ENCODE measurements around the gene PPP2R2C. TPM values are rescaled to one million over a fixed set of nuclear protein-coding genes. Genes with fewer than 3 reads are reported as not detected.

PPP2R2C gene
- total RNA-seq, 1 experiment from 2014 or later, result 8.1 TPM

DNA sequence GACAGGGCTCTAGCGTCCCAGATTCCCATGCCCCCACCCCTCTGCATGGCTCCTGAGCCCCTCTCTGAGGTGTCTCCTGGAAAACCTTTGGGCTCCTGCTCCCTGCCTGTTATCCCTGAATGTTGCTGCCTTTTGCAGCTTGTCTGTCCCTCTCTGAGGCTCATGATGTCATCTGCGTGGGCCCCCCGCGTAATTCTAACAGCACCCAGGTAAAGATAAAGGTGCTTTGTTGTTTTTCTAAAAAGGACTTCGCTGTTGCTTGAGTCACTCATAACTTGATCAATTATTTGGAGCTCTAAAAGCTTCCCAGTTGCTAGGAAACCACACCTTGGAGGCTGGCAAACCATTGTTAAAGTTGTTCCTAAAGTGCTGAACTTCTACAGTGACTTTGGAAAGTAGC lies 166.1 kb downstream of the PPP2R2C start:
- Histone ChIP-seq H2AK5ac (ENCODE audit: insufficient read length, low read length) (no peak overlapping the region), H2BK15ac (ENCODE audit: low read depth, low read length) (no peak overlapping the region), H3K4ac (ENCODE audit: low read depth, low read length) (no peak overlapping the region), H4K20me1 (ENCODE audit: control insufficient read depth, insufficient read depth, insufficient read length) (no peaks in the 10 kb centered on the region), H3K23me2 (ENCODE audit: insufficient read length, low read depth, low read length, poor library complexity, severe bottlenecking) (no peaks in the 10 kb centered on the region), H3K9ac (ENCODE audit: extremely low read depth, insufficient read length, low read length) (no peak overlapping the region), H3K23ac (ENCODE audit: insufficient read length, low read depth, low read length) (no peak overlapping the region), H3K14ac (ENCODE audit: insufficient read depth, low read length) (no peak overlapping the region), H3K18ac (ENCODE audit: insufficient read length, low read depth, low read length) (no peak overlapping the region), H3K79me1 (ENCODE audit: insufficient read depth, low read depth, low read length, poor library complexity, severe bottlenecking) (no peaks in the 10 kb centered on the region), H4K91ac (ENCODE audit: insufficient read length, low read depth, low read length) (no peak overlapping the region), H2BK120ac (ENCODE audit: low read depth, low read length, poor library complexity, severe bottlenecking) (no peak overlapping the region), H2BK20ac (ENCODE audit: low read depth, low read length, poor library complexity, severe bottlenecking) (no peak overlapping the region), H2BK5ac (ENCODE audit: insufficient read length, low read length) (no peak overlapping the region), H4K5ac (ENCODE audit: insufficient read length, low read depth, low read length) (no peak overlapping the region), H2BK12ac (ENCODE audit: insufficient read length, low read depth, low read length) (no peak overlapping the region), H3K56ac (ENCODE audit: insufficient read length, low read depth, low read length) (no peak overlapping the region), H3K27me3 (ENCODE audit: insufficient read depth, low read length) (peaks cover 3% of the 10 kb centered on the region; the same call in 1 of the 2 replicates), H3K27ac (ENCODE audit: insufficient read length, low read depth, low read length) (no peak overlapping the region), H2AFZ (ENCODE audit: low read length) (no peak overlapping the region), H3K79me2 (ENCODE audit: insufficient read depth, low read length) (no peaks in the 10 kb centered on the region), H3K4me1 (ENCODE audit: insufficient read depth, low read length) (no peaks in the 10 kb centered on the region), H3T11ph (ENCODE audit: low read length) (no peak overlapping the region), H3K9me3 (ENCODE audit: control insufficient read depth, low read depth, low read length) (no peaks in the 10 kb centered on the region), H3K4me2 (ENCODE audit: insufficient read depth, insufficient read length, low read length) (no peak overlapping the region), H4K8ac (replicated peaks; ENCODE audit: insufficient read length, low read depth, low read length) (no peak overlapping the region)
- no peak for DNase-seq
- H3K36me3 Mint-ChIP-seq (ENCODE audit: insufficient read depth in 1 of 3, low read depth in 3 of 3), result peaks cover 16 to 26% (median 26%) of the 10 kb centered on the region in 3 experiments
- peaks cover 5 to 7% of the 10 kb centered on the region in 2 experiments; a peak in 4 of 5 replicates for H3K9me3 Mint-ChIP-seq
- H3K4me1 Mint-ChIP-seq, result peaks cover 7 to 10% of the 10 kb centered on the region in 2 experiments; a peak in 3 of 4 replicates
- no peak overlapping the region for H3K4me3 Mint-ChIP-seq
- H3K27ac Mint-ChIP-seq, result no peak overlapping the region
- peaks cover 42% of the 10 kb centered on the region for H3K27me3 Mint-ChIP-seq (ENCODE audit: low read depth)
- TF ChIP-seq, protein P1, sequence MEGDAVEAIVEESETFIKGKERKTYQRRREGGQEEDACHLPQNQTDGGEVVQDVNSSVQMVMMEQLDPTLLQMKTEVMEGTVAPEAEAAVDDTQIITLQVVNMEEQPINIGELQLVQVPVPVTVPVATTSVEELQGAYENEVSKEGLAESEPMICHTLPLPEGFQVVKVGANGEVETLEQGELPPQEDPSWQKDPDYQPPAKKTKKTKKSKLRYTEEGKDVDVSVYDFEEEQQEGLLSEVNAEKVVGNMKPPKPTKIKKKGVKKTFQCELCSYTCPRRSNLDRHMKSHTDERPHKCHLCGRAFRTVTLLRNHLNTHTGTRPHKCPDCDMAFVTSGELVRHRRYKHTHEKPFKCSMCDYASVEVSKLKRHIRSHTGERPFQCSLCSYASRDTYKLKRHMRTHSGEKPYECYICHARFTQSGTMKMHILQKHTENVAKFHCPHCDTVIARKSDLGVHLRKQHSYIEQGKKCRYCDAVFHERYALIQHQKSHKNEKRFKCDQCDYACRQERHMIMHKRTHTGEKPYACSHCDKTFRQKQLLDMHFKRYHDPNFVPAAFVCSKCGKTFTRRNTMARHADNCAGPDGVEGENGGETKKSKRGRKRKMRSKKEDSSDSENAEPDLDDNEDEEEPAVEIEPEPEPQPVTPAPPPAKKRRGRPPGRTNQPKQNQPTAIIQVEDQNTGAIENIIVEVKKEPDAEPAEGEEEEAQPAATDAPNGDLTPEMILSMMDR (conservative IDR thresholded peaks at IDR 0.05), result no peak
- no CpG with 5 or more reads among the region's 5 CpGs for WGBS (ENCODE audit: extremely low coverage, insufficient read length, low lambda C conversion rate)

All from H9 (cell line).